HEK293 (cell line): ENCODE data around the gene HS6ST3.

Experiments used
- CTCF ChIA-PET: fragments of 350-600 bp; formaldehyde crosslinking; extraction: SDS; loops from one replicate; lab custom pipeline; 2021; ENCODE audit warnings: antibody characterized with exemption; lab: Yijun Ruan, JAX
- POLR2A ChIA-PET: fragments of 300-600 bp; formaldehyde crosslinking; extraction: SDS; loops from one replicate; lab custom pipeline; 2020; ENCODE audit warnings: antibody characterized with exemption, inconsistent platforms; lab: Yijun Ruan, JAX
- H3K27ac ChIP-seq: fragments of 200-500 bp; sonication (Bioruptor generic); 2 replicates; pipeline ENCODE4 v1.5.1; 2014; ENCODE audit warnings: low read depth, low read length, control low read depth, inconsistent platforms; ENCODE audit errors: extremely low read depth
- H3K36me3 ChIP-seq, 2 experiments: fragments of 200-500 bp in 1 of 2; sonication (Bioruptor generic) in 1 of 2; 1 replicate in 1 of 2; 2 replicates in 1 of 2; pipeline ENCODE4 v1.5.1; 2014 to 2017; ENCODE audit warnings: inconsistent platforms in 2 of 2, low read length in 2 of 2; ENCODE audit not compliant: control insufficient read depth in 2 of 2, insufficient read depth in 1 of 2
- H3K4me1 ChIP-seq: fragments of 200-500 bp; sonication (Bioruptor generic); 2 replicates; pipeline ENCODE4 v1.5.1; 2014; ENCODE audit warnings: mild to moderate bottlenecking, low read length, inconsistent platforms; ENCODE audit not compliant: control insufficient read depth, insufficient read depth
- H3K4me3 ChIP-seq: 2 replicates; pipeline ENCODE4 v1.5.1; 2011; ENCODE audit warnings: low read depth, mild to moderate bottlenecking, control low read depth, low read length, moderate library complexity
- H3K9me3 ChIP-seq: fragments of 200-500 bp; sonication (Bioruptor generic); 2 replicates; pipeline ENCODE4 v1.5.1; 2014; ENCODE audit warnings: low read depth, low read length, inconsistent platforms; ENCODE audit not compliant: control insufficient read depth, insufficient read depth
- BCL11A ChIP-seq: fragments of 450-650 bp; formaldehyde crosslinking; IDR thresholded peaks from 2 replicates; pipeline ENCODE4 v1.5.1; 2016; ENCODE audit warnings: low read depth, missing biosample characterization, missing genetic modification characterization
- CTCF ChIP-seq: fragments of 450-650 bp; formaldehyde crosslinking; IDR thresholded peaks from 2 replicates; pipeline ENCODE4 v1.5.1; 2016; ENCODE audit warnings: missing biosample characterization, missing genetic modification characterization
- KLF16 ChIP-seq: fragments of 450-650 bp; formaldehyde crosslinking; IDR thresholded peaks from 2 replicates; pipeline ENCODE4 v1.5.1; 2017; ENCODE audit warnings: missing biosample characterization, missing genetic modification characterization
- KLF17 ChIP-seq: fragments of 450-650 bp; formaldehyde crosslinking; IDR thresholded peaks from 2 replicates; pipeline ENCODE4 v1.5.1; 2016; ENCODE audit warnings: missing biosample characterization, missing genetic modification characterization
- KLF9 ChIP-seq: fragments of 450-650 bp; formaldehyde crosslinking; IDR thresholded peaks from 2 replicates; pipeline ENCODE4 v1.5.1; 2016; ENCODE audit warnings: missing biosample characterization, missing genetic modification characterization, low read depth
- OVOL3 ChIP-seq: fragments of 450-650 bp; formaldehyde crosslinking; IDR thresholded peaks from 2 replicates; pipeline ENCODE4 v1.5.1; 2016; ENCODE audit warnings: missing biosample characterization, missing genetic modification characterization
- SETDB1 ChIP-seq: IDR thresholded peaks from one replicate; pipeline ENCODE4 v1.6.1; 2017; ENCODE audit warnings: mild to moderate bottlenecking, low read length, moderate library complexity, mixed read lengths; ENCODE audit not compliant: insufficient read length
- SP2 ChIP-seq: fragments of 450-650 bp; formaldehyde crosslinking; IDR thresholded peaks from 2 replicates; pipeline ENCODE4 v1.5.1; 2016; ENCODE audit warnings: missing biosample characterization, missing genetic modification characterization
- ZFP3 ChIP-seq: fragments of 450-650 bp; formaldehyde crosslinking; IDR thresholded peaks from 2 replicates; pipeline ENCODE4 v1.5.1; 2016; ENCODE audit warnings: low read depth, missing biosample characterization, missing genetic modification characterization
- ZFP41 ChIP-seq: fragments of 450-650 bp; formaldehyde crosslinking; IDR thresholded peaks from 2 replicates; pipeline ENCODE4 v1.5.1; 2016; ENCODE audit warnings: missing biosample characterization, missing genetic modification characterization, borderline replicate concordance
- ZNF16 ChIP-seq: fragments of 450-650 bp; formaldehyde crosslinking; IDR thresholded peaks from 2 replicates; pipeline ENCODE4 v1.5.1; 2016; ENCODE audit warnings: low read depth, missing biosample characterization, missing genetic modification characterization
- ZNF18 ChIP-seq: fragments of 450-650 bp; formaldehyde crosslinking; IDR thresholded peaks from 2 replicates; pipeline ENCODE4 v1.5.1; 2016; ENCODE audit warnings: missing biosample characterization, missing genetic modification characterization
- ZNF24 ChIP-seq: fragments of 450-650 bp; formaldehyde crosslinking; IDR thresholded peaks from 2 replicates; pipeline ENCODE4 v1.5.1; 2016; ENCODE audit warnings: missing biosample characterization, missing genetic modification characterization
- ZNF311 ChIP-seq: fragments of 450-650 bp; formaldehyde crosslinking; IDR thresholded peaks from 2 replicates; pipeline ENCODE4 v1.5.1; 2017; ENCODE audit warnings: missing biosample characterization, missing genetic modification characterization, borderline replicate concordance
- ZNF530 ChIP-seq: fragments of 450-650 bp; formaldehyde crosslinking; IDR thresholded peaks from 2 replicates; pipeline ENCODE4 v1.5.1; 2016; ENCODE audit warnings: low read depth, missing biosample characterization, missing genetic modification characterization
- ZNF544 ChIP-seq: fragments of 450-650 bp; formaldehyde crosslinking; IDR thresholded peaks from 2 replicates; pipeline ENCODE4 v1.5.0; 2017; ENCODE audit warnings: missing biosample characterization, missing genetic modification characterization
- ZNF571 ChIP-seq: fragments of 450-650 bp; formaldehyde crosslinking; IDR thresholded peaks from 2 replicates; pipeline ENCODE4 v1.5.0; 2017; ENCODE audit warnings: missing biosample characterization, missing genetic modification characterization
- ZNF660 ChIP-seq: fragments of 450-650 bp; IDR thresholded peaks from 2 replicates; pipeline ENCODE4 v1.5.1; 2018; ENCODE audit warnings: missing biosample characterization, mild to moderate bottlenecking, missing genetic modification characterization
- ZNF704 ChIP-seq: fragments of 450-650 bp; formaldehyde crosslinking; IDR thresholded peaks from 2 replicates; pipeline ENCODE4 v1.5.1; 2016; ENCODE audit warnings: missing biosample characterization, missing genetic modification characterization
- ZNF707 ChIP-seq: fragments of 450-650 bp; formaldehyde crosslinking; IDR thresholded peaks from 2 replicates; pipeline ENCODE4 v1.5.1; 2016; ENCODE audit warnings: missing biosample characterization, missing genetic modification characterization
- ZNF785 ChIP-seq: fragments of 450-650 bp; formaldehyde crosslinking; IDR thresholded peaks from 2 replicates; pipeline ENCODE4 v1.5.1; 2016; ENCODE audit warnings: missing biosample characterization, missing genetic modification characterization
- ZXDB ChIP-seq: fragments of 450-650 bp; formaldehyde crosslinking; IDR thresholded peaks from 2 replicates; pipeline ENCODE4 v1.5.1; 2016; ENCODE audit warnings: missing biosample characterization, missing genetic modification characterization

HS6ST3 gene

GRCh38 chr13:96481482-96481881 is 391.6 kb downstream of the HS6ST3 start:
- H3K36me3 ChIP-seq, result no peaks in the 10 kb centered on the region
- H3K27ac ChIP-seq, result no peak overlapping the region
- ChIA-PET POLR2A (no interaction called here), CTCF (no interaction called here)
- H3K4me1 ChIP-seq, result no peaks in the 10 kb centered on the region
- TF ChIP-seq ZNF24 (tag by site-specific recombination) (no peak), ZNF311 (tag by site-specific recombination) (no peak), ZNF785 (tag by site-specific recombination) (no peak), ZFP41 (tag by site-specific recombination) (no peak), KLF16 (tag by site-specific recombination) (no peak), SP2 (tag by site-specific recombination) (no peak), ZNF660 (no peak), CTCF (tag by site-specific recombination) (no peak), KLF17 (no peak), ZXDB (tag by site-specific recombination) (no peak), ZNF704 (tag by site-specific recombination) (no peak)
- H3K4me3 ChIP-seq, result no peak overlapping the region
- H3K9me3 ChIP-seq, result no peaks in the 10 kb centered on the region

- TF ChIP-seq KLF9 (tag by site-specific recombination) (no peak), ZNF707 (tag by site-specific recombination) (no peak), SETDB1 (no peak), ZNF544 (tag by site-specific recombination) (no peak), ZFP3 (no peak), ZNF530 (no peak), OVOL3 (tag by site-specific recombination) (no peak), SP2 (tag by site-specific recombination) (no peak), ZNF16 (no peak), ZNF571 (tag by site-specific recombination) (no peak), ZNF18 (tag by site-specific recombination) (no peak), BCL11A (tag by site-specific recombination) (no peak)
- H3K4me3 ChIP-seq, result no peak overlapping the region
- no peak overlapping the region for H3K27ac ChIP-seq
- H3K4me1 ChIP-seq, result no peaks in the 10 kb centered on the region
- POLR2A ChIA-PET, result no interaction called here
- H3K9me3 ChIP-seq, result no peaks in the 10 kb centered on the region
- H3K36me3 ChIP-seq, result no peaks in the 10 kb centered on the region
- CTCF ChIA-PET, result no interaction called here
These were observed 400.6 kb downstream of the HS6ST3 start for GRCh38 chr13:96490496-96490989.
